ENCODE data around the gene ANGPTL1.
"Not testable (repeated sequence)": the region's sequence is repeated elsewhere in the genome, so short reads cannot be mapped to it uniquely, and the experiment has no call there.

- TF ChIP-seq CTCF, POLR2A (IDR thresholded peaks at IDR 0.05): not testable (repeated sequence)
Observed at GRCh38 chr1:178847919-178848318, 23.0 kb downstream of the ANGPTL1 start.
